ENCODE data around the gene ANKH. TPM values are rescaled to one million over a fixed set of nuclear protein-coding genes. Genes with fewer than 3 reads are reported as not detected.

The ANKH gene
- total RNA-seq, 1 experiment from 2014 or later: 65.2 TPM

DNA sequence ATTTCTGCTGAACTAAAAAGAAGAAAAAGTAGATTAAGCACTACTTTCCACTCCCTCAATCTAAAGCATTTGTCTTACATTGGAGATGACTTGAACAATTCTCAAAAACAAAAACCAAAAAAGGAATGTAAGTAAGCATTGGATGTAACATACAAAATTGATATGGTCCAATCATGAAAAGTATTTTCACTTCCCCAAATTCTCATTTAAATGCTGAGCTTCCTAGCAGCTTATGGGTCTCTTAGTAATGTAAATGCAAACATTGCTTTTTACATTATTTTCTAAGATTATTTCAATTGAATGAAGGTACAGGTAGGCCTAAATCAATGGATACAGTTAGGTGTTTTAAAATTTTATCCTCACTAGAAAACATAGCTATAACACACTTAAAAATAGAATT lies 20.0 kb downstream of the ANKH start:
- TF ChIP-seq, protein P1, sequence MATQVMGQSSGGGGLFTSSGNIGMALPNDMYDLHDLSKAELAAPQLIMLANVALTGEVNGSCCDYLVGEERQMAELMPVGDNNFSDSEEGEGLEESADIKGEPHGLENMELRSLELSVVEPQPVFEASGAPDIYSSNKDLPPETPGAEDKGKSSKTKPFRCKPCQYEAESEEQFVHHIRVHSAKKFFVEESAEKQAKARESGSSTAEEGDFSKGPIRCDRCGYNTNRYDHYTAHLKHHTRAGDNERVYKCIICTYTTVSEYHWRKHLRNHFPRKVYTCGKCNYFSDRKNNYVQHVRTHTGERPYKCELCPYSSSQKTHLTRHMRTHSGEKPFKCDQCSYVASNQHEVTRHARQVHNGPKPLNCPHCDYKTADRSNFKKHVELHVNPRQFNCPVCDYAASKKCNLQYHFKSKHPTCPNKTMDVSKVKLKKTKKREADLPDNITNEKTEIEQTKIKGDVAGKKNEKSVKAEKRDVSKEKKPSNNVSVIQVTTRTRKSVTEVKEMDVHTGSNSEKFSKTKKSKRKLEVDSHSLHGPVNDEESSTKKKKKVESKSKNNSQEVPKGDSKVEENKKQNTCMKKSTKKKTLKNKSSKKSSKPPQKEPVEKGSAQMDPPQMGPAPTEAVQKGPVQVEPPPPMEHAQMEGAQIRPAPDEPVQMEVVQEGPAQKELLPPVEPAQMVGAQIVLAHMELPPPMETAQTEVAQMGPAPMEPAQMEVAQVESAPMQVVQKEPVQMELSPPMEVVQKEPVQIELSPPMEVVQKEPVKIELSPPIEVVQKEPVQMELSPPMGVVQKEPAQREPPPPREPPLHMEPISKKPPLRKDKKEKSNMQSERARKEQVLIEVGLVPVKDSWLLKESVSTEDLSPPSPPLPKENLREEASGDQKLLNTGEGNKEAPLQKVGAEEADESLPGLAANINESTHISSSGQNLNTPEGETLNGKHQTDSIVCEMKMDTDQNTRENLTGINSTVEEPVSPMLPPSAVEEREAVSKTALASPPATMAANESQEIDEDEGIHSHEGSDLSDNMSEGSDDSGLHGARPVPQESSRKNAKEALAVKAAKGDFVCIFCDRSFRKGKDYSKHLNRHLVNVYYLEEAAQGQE (IDR thresholded peaks at IDR 0.05; ENCODE audit: low read depth): no peak
- no peak for TF ChIP-seq YY1 (IDR thresholded peaks at IDR 0.05; ENCODE audit: extremely low read depth, insufficient replicate concordance, low read depth, low read length)
- no peaks in the 10 kb centered on the region for H3K79me2 ChIP-seq (ENCODE audit: insufficient read depth, low read length)
- no peak overlapping the region for H2AFZ ChIP-seq (ENCODE audit: low read depth, low read length, poor library complexity, severe bottlenecking)
- no peaks in the 10 kb centered on the region for H3K27me3 ChIP-seq (ENCODE audit: insufficient read depth, low read length)
- H3K27ac ChIP-seq (ENCODE audit: low read depth, low read length): no peak overlapping the region
- H3K4me2 ChIP-seq (ENCODE audit: low read length): no peak overlapping the region
- no TSS peak for BruUV-seq (replicated peaks)
- no peak overlapping the region for H3K4me3 ChIP-seq (replicated peaks in 1 of 2; ENCODE audit: low read depth in 1 of 2, low read length in 2 of 2)
- H3K9ac ChIP-seq (ENCODE audit: low read length): no peak overlapping the region
- ChIA-PET CTCF (no interaction called here), POLR2A (no interaction called here), RAD21 (ENCODE audit: low non-redundant PET in 1 of 2, low total read pairs in 2 of 2, uncharacterized antibody in 2 of 2, unreplicated experiment in 2 of 2) (no interaction called here)
- intact Hi-C loops (cut with micrococcal nuclease): no loop called here
- ATAC-seq (no peak), DNase-seq (ENCODE audit: low read depth, low spot score) (no peak)
- H4K20me1 ChIP-seq (ENCODE audit: insufficient read depth): no peaks in the 10 kb centered on the region
- no peaks in the 10 kb centered on the region for H3K36me3 ChIP-seq (ENCODE audit: control insufficient read depth in 1 of 2, insufficient read depth in 2 of 2, low read length in 2 of 2)
- H3K4me1 ChIP-seq (ENCODE audit: control insufficient read depth in 1 of 2, insufficient read depth in 2 of 2, low read length in 2 of 2): peaks cover 3 to 4% of the 10 kb centered on the region in 2 experiments; a peak in 2 of 4 replicates
- H3K9me3 ChIP-seq (ENCODE audit: control insufficient read depth in 1 of 2, insufficient read depth in 1 of 2, low read depth in 1 of 2, low read length in 2 of 2): no peaks in the 10 kb centered on the region
- H3K9me2 ChIP-seq (ENCODE audit: insufficient read depth): no peaks in the 10 kb centered on the region

DNA sequence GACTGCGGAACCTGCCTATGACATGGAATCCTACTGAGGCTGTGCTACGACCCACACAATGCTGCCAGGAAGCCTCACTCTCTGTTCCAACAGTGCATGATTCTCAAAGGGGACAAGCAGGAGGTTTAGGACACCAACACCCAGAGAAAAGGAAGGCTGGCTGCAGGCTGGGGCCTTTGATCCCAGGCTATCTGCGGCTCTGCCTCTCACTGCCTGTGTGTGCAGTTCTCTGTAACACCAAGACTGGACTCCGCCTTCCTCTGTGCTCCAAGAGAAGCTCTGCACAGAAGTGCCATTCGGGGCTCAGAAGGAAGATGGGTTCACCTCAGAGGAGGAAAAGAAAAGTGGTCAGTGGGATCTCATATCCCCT lies 20.5 kb downstream of the ANKH start:
- Histone ChIP-seq H3K9me3 (ENCODE audit: control insufficient read depth in 1 of 2, insufficient read depth in 1 of 2, low read depth in 1 of 2, low read length in 2 of 2) (no peaks in the 10 kb centered on the region), H3K27me3 (ENCODE audit: insufficient read depth, low read length) (no peaks in the 10 kb centered on the region), H3K9ac (ENCODE audit: low read length) (no peak overlapping the region), H3K27ac (ENCODE audit: low read depth, low read length) (no peak overlapping the region), H3K4me2 (ENCODE audit: low read length) (no peak overlapping the region), H3K79me2 (ENCODE audit: insufficient read depth, low read length) (no peaks in the 10 kb centered on the region), H4K20me1 (ENCODE audit: insufficient read depth) (no peaks in the 10 kb centered on the region), H3K4me3 (replicated peaks in 1 of 2; ENCODE audit: low read depth in 1 of 2, low read length in 2 of 2) (no peak overlapping the region), H3K9me2 (ENCODE audit: insufficient read depth) (no peaks in the 10 kb centered on the region), H3K4me1 (ENCODE audit: control insufficient read depth in 1 of 2, insufficient read depth in 2 of 2, low read length in 2 of 2) (peaks cover 3 to 4% of the 10 kb centered on the region in 2 experiments; a peak in 2 of 4 replicates), H3K36me3 (ENCODE audit: control insufficient read depth in 1 of 2, insufficient read depth in 2 of 2, low read length in 2 of 2) (no peaks in the 10 kb centered on the region), H2AFZ (ENCODE audit: low read depth, low read length, poor library complexity, severe bottlenecking) (no peak overlapping the region)
- intact Hi-C loops (cut with micrococcal nuclease): no loop called here
- ChIA-PET POLR2A (no interaction called here), RAD21 (ENCODE audit: low non-redundant PET in 1 of 2, low total read pairs in 2 of 2, uncharacterized antibody in 2 of 2, unreplicated experiment in 2 of 2) (no interaction called here), CTCF (no interaction called here)
- ATAC-seq (no peak), DNase-seq (ENCODE audit: low read depth, low spot score) (no peak)
- BruUV-seq (replicated peaks): no TSS peak
- no peak for TF ChIP-seq SIN3A (IDR thresholded peaks at IDR 0.05; ENCODE audit: low read depth)
- no peak for TF ChIP-seq JUND (IDR thresholded peaks at IDR 0.05)
- TF ChIP-seq FOSL1 (IDR thresholded peaks at IDR 0.05; ENCODE audit: low read depth): no peak
- TF ChIP-seq, protein P2, sequence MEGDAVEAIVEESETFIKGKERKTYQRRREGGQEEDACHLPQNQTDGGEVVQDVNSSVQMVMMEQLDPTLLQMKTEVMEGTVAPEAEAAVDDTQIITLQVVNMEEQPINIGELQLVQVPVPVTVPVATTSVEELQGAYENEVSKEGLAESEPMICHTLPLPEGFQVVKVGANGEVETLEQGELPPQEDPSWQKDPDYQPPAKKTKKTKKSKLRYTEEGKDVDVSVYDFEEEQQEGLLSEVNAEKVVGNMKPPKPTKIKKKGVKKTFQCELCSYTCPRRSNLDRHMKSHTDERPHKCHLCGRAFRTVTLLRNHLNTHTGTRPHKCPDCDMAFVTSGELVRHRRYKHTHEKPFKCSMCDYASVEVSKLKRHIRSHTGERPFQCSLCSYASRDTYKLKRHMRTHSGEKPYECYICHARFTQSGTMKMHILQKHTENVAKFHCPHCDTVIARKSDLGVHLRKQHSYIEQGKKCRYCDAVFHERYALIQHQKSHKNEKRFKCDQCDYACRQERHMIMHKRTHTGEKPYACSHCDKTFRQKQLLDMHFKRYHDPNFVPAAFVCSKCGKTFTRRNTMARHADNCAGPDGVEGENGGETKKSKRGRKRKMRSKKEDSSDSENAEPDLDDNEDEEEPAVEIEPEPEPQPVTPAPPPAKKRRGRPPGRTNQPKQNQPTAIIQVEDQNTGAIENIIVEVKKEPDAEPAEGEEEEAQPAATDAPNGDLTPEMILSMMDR (IDR thresholded peaks at IDR 0.05 in 2 of 3, conservative IDR thresholded peaks at IDR 0.05 in 1 of 3; ENCODE audit: borderline replicate concordance in 1 of 3, insufficient read depth in 1 of 3, low read depth in 2 of 3, low read length in 2 of 3): no peak
- no peak for TF ChIP-seq YY1 (IDR thresholded peaks at IDR 0.05; ENCODE audit: extremely low read depth, insufficient replicate concordance, low read depth, low read length)
- TF ChIP-seq EZH2 (IDR thresholded peaks at IDR 0.05): no peak
- TF ChIP-seq CBX3 (IDR thresholded peaks at IDR 0.05; ENCODE audit: low read depth): no peak
- TF ChIP-seq, protein P1 (IDR thresholded peaks at IDR 0.05; ENCODE audit: low read depth): no peak
- TF ChIP-seq SP1 (IDR thresholded peaks at IDR 0.05; ENCODE audit: low read depth): no peak
- TF ChIP-seq CEBPB (IDR thresholded peaks at IDR 0.05; ENCODE audit: low read depth): no peak
- TF ChIP-seq EGR1 (IDR thresholded peaks at IDR 0.05; ENCODE audit: low read depth): no peak
- TF ChIP-seq ZNF274 (IDR thresholded peaks at IDR 0.05; ENCODE audit: low read depth, low read length): no peak
